BJ (cell line): ENCODE measurements around the gene KLK7. TPM values are rescaled to one million over a fixed set of nuclear protein-coding genes. Genes with fewer than 3 reads are reported as not detected.

Source experiments
- CTCF ChIA-PET: fragments of 350-600 bp; formaldehyde crosslinking; extraction: SDS; loops from one replicate; lab custom pipeline; 2021; ENCODE audit warnings: antibody characterized with exemption, inconsistent platforms; lab: Yijun Ruan, JAX
- POLR2A ChIA-PET: fragments of 300-600 bp; sonication (Branson Sonifier 250); formaldehyde crosslinking; extraction: SDS; loops from one replicate; lab custom pipeline; 2021; ENCODE audit warnings: antibody characterized with exemption; lab: Charles Lee
- DNase-seq: peaks from one replicate; pipeline ENCODE4 v3.0.0-alpha.2; 2011; ENCODE audit warnings: low read depth
- H3K27me3 ChIP-seq: 2 replicates; pipeline ENCODE4 v1.6.0; 2011; ENCODE audit warnings: low read length; ENCODE audit not compliant: control insufficient read depth, insufficient read depth
- H3K36me3 ChIP-seq: 2 replicates; pipeline ENCODE4 v1.5.1; 2011; ENCODE audit warnings: low read length; ENCODE audit not compliant: control insufficient read depth, insufficient read depth
- H3K4me3 ChIP-seq: 2 replicates; pipeline ENCODE4 v1.5.1; 2011; ENCODE audit warnings: low read depth, mild to moderate bottlenecking, control low read depth, low read length
- polyA minus RNA-seq: library from RNA; depleted of rRNA, polyadenylated mRNA; stranded (reverse); fragments of >200 nt; gene quantifications from 2 replicates; pipeline ENCODE4 v1.2.3, GENCODE V29; 2011; rRNA and poly(A)+ RNA removed
- polyA plus RNA-seq: library from polyadenylated mRNA; depleted of rRNA; stranded (reverse); fragments of >200 nt; gene quantifications from 2 replicates; pipeline ENCODE4 v1.2.3, GENCODE V29; 2011; rRNA removed
- TF ChIP-seq, protein P1 (sequence below): IDR thresholded peaks from 2 replicates; pipeline ENCODE4 v1.5.1; 2011; ENCODE audit warnings: low read depth, mild to moderate bottlenecking, control low read depth, inconsistent platforms, low read length, moderate library complexity; ENCODE audit not compliant: insufficient read depth

The KLK7 gene
- polyA plus RNA-seq (not detected in 2 replicates), polyA minus RNA-seq (not detected in 2 replicates)

DNA sequence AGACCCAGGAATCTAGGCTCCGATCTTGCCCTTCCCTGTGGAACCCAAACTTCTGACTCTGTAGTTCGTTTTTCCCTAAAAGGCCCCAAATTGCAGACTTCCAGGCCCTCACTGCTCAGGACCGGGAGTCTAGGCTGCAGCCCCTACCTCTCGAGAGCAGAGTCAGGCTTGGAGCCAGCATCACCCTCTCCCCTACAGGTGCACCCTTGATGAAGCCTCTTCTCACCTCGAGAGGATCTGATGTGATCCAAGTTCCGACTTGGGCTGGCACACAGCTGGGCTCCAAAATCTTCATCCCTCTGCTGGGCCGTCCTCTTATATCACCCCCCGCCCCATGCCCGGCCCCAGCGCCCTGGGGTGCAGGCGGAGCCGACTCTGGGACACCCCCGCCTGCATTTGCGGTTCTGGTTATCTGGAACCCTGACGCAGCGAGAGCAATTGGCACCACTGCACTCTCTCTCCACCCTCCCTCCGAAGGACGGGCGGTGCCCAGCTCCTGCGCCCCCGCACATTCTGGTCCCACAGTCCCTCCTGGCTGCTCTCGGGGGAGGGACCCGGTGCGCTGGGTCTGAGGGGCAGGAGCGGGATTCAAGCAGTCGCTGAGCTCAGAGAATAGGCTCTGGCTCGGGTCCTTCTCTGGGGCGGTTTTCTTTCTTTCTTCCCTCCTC lies at the start of gene KLK7:
TSS of gene KLK7 (minus strand) at position 293 of the 668 bp plus-strand sequence. CDS start 1,518 bp downstream, outside the sequence.
- no peaks in the 10 kb centered on the region for H3K36me3 ChIP-seq
- ChIA-PET POLR2A (no interaction called here), CTCF (no interaction called here)
- H3K27me3 ChIP-seq: no peaks in the 10 kb centered on the region
- H3K4me3 ChIP-seq: no peak within 1 kb of the TSS
- TF ChIP-seq, protein P1, sequence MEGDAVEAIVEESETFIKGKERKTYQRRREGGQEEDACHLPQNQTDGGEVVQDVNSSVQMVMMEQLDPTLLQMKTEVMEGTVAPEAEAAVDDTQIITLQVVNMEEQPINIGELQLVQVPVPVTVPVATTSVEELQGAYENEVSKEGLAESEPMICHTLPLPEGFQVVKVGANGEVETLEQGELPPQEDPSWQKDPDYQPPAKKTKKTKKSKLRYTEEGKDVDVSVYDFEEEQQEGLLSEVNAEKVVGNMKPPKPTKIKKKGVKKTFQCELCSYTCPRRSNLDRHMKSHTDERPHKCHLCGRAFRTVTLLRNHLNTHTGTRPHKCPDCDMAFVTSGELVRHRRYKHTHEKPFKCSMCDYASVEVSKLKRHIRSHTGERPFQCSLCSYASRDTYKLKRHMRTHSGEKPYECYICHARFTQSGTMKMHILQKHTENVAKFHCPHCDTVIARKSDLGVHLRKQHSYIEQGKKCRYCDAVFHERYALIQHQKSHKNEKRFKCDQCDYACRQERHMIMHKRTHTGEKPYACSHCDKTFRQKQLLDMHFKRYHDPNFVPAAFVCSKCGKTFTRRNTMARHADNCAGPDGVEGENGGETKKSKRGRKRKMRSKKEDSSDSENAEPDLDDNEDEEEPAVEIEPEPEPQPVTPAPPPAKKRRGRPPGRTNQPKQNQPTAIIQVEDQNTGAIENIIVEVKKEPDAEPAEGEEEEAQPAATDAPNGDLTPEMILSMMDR: no peak
- DNase-seq: no peak

DNA sequence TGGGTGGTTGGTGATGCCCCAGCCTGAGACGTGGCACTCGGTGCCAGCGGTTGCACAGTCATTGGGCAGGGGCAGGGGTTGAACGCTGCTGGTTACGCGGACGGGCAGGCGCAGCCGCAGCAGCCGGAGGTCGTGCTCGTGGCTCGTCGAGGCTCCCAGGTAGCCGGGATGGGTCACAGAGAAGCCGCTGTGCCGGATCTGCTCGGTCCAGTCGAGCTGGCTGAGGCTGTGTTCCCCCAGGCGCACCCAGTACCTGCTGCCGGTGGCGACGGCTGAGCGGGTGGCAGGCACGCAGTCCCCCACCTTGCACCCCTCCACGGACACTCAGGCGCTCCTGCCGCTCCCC lies 48.1 kb upstream of the KLK7 start:
- TF ChIP-seq, protein P1: no peak
- DNase-seq: no peak
- no peaks in the 10 kb centered on the region for H3K27me3 ChIP-seq
- no peaks in the 10 kb centered on the region for H3K36me3 ChIP-seq
- ChIA-PET POLR2A (no interaction called here), CTCF (no interaction called here)
- no peak overlapping the region for H3K4me3 ChIP-seq

DNA sequence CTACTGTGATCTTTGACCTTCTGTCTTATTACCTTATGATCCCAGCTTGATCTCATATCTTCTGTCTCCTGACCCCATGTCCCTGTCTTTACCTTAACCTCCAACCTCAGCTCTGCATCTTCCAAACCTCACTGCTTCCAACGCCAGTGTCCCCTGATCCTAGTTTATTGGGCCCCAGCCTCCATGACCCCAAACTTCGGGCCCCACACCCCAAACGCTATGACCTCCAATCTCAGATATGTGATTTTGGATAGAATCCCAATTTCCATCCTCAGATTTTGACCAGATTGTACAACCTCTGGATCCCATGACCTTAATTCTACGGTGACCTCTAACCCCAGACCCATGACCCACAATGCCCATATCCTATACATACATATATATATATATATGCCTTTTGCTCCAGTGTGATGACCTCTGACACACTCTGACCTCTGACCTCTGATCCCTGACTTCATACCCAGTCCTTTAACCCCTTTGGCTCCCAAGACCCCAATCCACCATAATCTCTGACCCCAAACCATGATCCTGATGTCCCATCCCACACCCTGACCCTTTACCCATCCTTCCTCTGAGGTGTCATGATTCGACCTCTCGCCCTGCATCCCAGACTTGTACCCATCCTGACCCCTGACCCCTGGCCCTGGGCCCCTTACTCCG lies 47.6 kb upstream of the KLK7 start:
- CTCF ChIA-PET: no interaction called here
- Histone ChIP-seq H3K36me3 (no peaks in the 10 kb centered on the region), H3K27me3 (no peaks in the 10 kb centered on the region), H3K4me3 (no peak overlapping the region)
- POLR2A ChIA-PET: no interaction called here
- TF ChIP-seq, protein P1: no peak
- DNase-seq: no peak

DNA sequence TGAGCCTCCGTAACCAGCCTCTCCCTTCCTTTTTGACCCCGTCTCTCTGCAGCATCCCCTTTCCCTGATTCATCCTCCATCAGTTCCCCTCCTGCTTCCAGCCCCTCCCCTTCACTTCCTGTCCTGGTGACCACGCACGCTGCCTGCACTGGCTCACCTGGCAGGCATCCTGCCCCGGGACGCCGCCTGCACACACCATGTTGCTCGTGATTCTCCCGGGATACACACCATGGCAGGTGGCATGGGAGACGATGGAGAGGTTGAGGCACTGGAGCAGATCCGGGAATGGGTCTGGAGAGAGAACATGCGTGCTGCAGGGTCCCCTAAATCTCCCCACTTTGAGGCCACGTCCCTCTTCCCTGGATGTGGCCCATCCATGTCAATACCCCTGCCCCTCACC lies 46.9 kb upstream of the KLK7 start:
- no peak overlapping the region for H3K4me3 ChIP-seq
- TF ChIP-seq, protein P1: no peak
- no peaks in the 10 kb centered on the region for H3K27me3 ChIP-seq
- DNase-seq: no peak
- no peaks in the 10 kb centered on the region for H3K36me3 ChIP-seq
- CTCF ChIA-PET: no interaction called here
- POLR2A ChIA-PET: no interaction called here

DNA sequence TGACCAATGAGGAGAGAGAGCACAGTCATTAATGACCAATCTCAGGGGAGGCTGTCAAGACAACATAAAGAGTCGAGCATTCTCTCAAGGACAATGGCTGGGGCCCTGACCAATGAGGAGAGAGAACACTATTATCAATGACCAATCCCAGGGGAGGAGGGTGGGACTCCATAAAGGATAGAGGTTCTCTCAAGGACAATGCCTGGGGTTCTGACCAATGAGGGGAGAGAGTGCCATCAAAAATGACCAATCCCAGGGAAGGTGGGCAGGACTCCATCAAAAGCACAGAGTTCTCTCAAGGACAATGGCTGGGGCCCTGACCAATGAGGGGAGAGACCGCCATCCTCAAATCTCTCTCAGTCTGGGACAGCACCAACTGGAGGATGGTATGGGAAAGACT lies 46.0 kb upstream of the KLK7 start:
- H3K36me3 ChIP-seq: no peaks in the 10 kb centered on the region
- TF ChIP-seq, protein P1: no peak
- no peaks in the 10 kb centered on the region for H3K27me3 ChIP-seq
- no peak overlapping the region for H3K4me3 ChIP-seq
- ChIA-PET POLR2A (no interaction called here), CTCF (no interaction called here)
- no peak for DNase-seq
